Liver (tissue), 3 donors: Measurements from ENCODE around the gene VWA5A.

Experiments used
- CTCF ChIP-seq: fragments of 150-350 bp; IDR thresholded peaks from 2 replicates; pipeline ENCODE4 v1.5.1; 2017; ENCODE audit warnings: improper control_type of control experiment, low read depth, low read length; ENCODE audit not compliant: missing input control
- SP1 ChIP-seq: IDR thresholded peaks from 2 replicates; pipeline ENCODE4 v1.6.1; 2018; ENCODE audit warnings: antibody characterized with exemption, mild to moderate bottlenecking
- donor health status: healthy.
- donor health status: healthy.

- TF ChIP-seq SP1 (no peak), CTCF (no peak)
Observed at GRCh38 chr11:124108156-124108555, 7.1 kb upstream of the VWA5A start.
